Adrenal gland (tissue), 12 donors: ENCODE results near the gene ART1. TPM values are rescaled to one million over a fixed set of nuclear protein-coding genes. Genes with fewer than 3 reads are reported as not detected.

ENCODE experiments used
- DNase-seq, 7 donors: peaks; one replicate each; pipeline ENCODE4 v3.0.0-alpha.2; 2019 to 2020
- H3K27ac ChIP-seq, 5 donors: fragments of 200-600 bp; sonication (generic) in 4 of 5; 1 replicate in 3 of 5; 2 replicates in 2 of 5; pipeline versions ENCODE4 v1.5.1 to v1.8.0; 2016 to 2020; ENCODE audit warnings: mild to moderate bottlenecking in 1 of 5
- H3K27me3 ChIP-seq: fragments of 200-600 bp; 2 replicates; pipeline ENCODE4 v1.8.0; 2021
- H3K36me3 ChIP-seq, 2 donors: fragments of 200-600 bp; replicated peaks in 1 of 2; 1 replicate in 1 of 2; 2 replicates in 1 of 2; pipeline versions ENCODE4 v1.5.1 to v1.8.0; 2018 to 2022
- H3K4me1 ChIP-seq, 2 donors: fragments of 200-600 bp; replicated peaks in 1 of 2; 1 replicate in 1 of 2; 2 replicates in 1 of 2; pipeline versions ENCODE4 v1.5.1 to v1.8.0; 2018 to 2021
- H3K4me3 ChIP-seq, 4 donors: fragments of 200-600 bp; sonication (generic) in 3 of 4; one replicate each; pipeline ENCODE4 v1.5.1; 2016 to 2018
- H3K9me3 ChIP-seq, 3 donors: fragments of 200-600 bp; sonication (generic) in 1 of 3; replicated peaks in 1 of 3; 1 replicate in 2 of 3; 2 replicates in 1 of 3; pipeline versions ENCODE4 v1.5.1 to v1.8.0; 2016 to 2021
- CTCF ChIP-seq, 6 experiments: fragments of 450-650 bp in 4 of 6; fragments of 200-600 bp in 2 of 6; sonication (generic) in 1 of 6; IDR thresholded peaks; 1 replicate in 5 of 6; 2 replicates in 1 of 6; pipeline versions ENCODE4 v1.5.1 to v1.8.0; 2016 to 2021; ENCODE audit warnings: antibody characterized with exemption in 6 of 6, mild to moderate bottlenecking in 2 of 6, moderate library complexity in 1 of 6
- POLR2A ChIP-seq, 2 donors: fragments of 450-650 bp; IDR thresholded peaks; one replicate each; pipeline ENCODE4 v1.6.1; 2017; ENCODE audit warnings: antibody characterized with exemption in 2 of 2, mild to moderate bottlenecking in 2 of 2, moderate library complexity in 1 of 2
- WGBS, 4 donors: extraction: QIAGEN DNeasy Blood & Tissue Kit in 2 of 4; methylation state at CpG; one replicate each; pipeline versions ENCODE4 v1.1.5 to v1.1.7; 2013 to 2017; 5-methylcytosine and 5-hydroxymethylcytosine counted together
- intact Hi-C, 2 donors: fragments of 100-400 bp; cut with DNase I; formaldehyde crosslinking; loops; one replicate each; pipeline versions ENCODE4 v1.14.1 to v1.15.0; 2022 to 2023
- polyA plus RNA-seq, 3 donors: library from polyadenylated mRNA; stranded (reverse); fragments of 200-250 nt in 2 of 3; fragments of 350-450 nt in 1 of 3; fragmentation: Illumina TruSeq in 1 of 3; extraction: RNeasy Lipid Tissue Mini Kit (QIAGEN cat#74804) in 1 of 3; gene quantifications; one replicate each; pipeline ENCODE4 v1.2.3, GENCODE V29; 2013 to 2014
- total RNA-seq, 9 donors: library from RNA; depleted of rRNA in 4 of 9; stranded (reverse); fragments of >200 nt in 4 of 9; fragments of 120-200 nt in 1 of 9; fragmentation: NEBNext Ultra II Directional in 1 of 9; extraction: Animal tissue kit (Norgen Biotek cat#: 25700) in 1 of 9; gene quantifications; one replicate each; pipeline versions ENCODE4 v1.1.0 to v1.2.4, GENCODE V29; 2013 to 2023
- donor health status: healthy with polysubstance abuse.
- donor health status: Bipolar disorder and iron deficiency.
- donor health status: DM: yes; HTN: yes; CAD: no.
- donor health status: DM: no; HTN: no; CAD: no.
- donor health status: DM: no; HTN: no; CAD: no.
- donor health status: DM: yes; HTN: yes; CAD: no.

Gene ART1
- total and polyA plus RNA-seq, 12 donors = 0.46 to 5.2 (median 0.53) TPM; not detected in 8

DNA sequence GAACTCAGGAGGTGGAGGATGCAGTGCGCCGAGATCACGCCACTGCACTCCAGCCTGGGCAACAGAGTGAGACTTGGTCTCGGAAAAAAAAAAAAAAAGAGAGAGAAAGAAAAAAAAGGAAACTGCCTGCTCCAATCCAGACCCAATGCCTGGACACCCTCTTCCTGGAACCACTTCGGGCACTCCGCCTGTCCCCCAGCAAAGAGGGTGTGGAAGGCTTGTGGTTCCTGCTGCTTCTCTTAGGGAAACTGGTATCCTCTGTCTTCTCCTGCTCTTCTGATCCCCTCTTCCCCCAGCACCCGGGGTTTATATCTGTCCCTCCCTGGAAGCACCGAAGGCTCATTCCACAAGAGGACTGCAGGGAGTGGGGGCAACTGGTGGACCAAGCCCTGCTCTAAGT, 13.3 kb downstream of the ART1 start:
- Histone ChIP-seq H3K9me3 (no peaks in the 10 kb centered on the region), H3K4me3 (no peak overlapping the region), H3K4me1 (no peaks in the 10 kb centered on the region), H3K27ac (no peak overlapping the region), H3K36me3 (no peaks in the 10 kb centered on the region), H3K27me3 (no peaks in the 10 kb centered on the region)
- 87 to 94% (median 90%) methylated on average over 7 to 8 of the region's 8 CpGs for WGBS, 4 donors
- intact Hi-C loops = no loop called here
- DNase-seq = no peak
- TF ChIP-seq POLR2A (IDR thresholded peaks at IDR 0.05) (no peak), CTCF (IDR thresholded peaks at IDR 0.05) (no peak)

DNA sequence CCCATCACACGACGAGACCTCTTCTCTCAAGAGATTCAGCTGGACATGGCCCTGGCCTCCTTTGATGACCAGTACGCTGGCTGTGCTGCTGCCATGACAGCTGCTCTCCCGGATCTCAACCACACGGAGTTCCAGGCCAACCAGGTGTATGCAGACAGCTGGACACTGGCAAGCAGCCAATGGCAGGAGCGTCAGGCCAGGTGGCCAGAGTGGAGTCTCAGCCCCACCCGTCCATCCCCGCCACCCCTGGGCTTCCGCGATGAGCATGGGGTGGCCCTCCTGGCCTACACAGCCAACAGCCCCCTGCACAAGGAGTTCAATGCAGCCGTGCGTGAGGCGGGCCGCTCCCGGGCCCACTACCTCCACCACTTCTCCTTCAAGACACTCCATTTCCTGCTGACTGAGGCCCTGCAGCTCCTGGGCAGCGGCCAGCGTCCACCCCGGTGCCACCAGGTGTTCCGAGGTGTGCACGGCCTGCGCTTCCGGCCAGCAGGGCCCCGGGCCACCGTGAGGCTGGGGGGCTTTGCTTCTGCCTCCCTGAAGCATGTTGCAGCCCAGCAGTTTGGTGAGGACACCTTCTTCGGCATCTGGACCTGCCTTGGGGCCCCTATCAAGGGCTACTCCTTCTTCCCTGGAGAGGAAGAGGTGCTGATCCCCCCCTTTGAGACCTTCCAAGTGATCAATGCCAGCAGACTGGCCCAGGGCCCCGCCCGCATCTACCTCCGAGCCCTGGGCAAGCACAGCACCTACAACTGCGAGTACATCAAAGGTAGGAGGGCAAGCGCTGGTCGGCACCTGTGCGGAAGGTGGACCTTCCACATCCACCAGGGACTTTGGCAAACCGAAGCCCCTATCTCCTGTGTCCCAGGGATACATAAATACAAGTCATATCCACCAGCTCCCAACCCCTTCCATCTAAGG, 14.9 kb downstream of the ART1 start:
- intact Hi-C loops = no loop called here
- H3K27me3 ChIP-seq = no peaks in the 10 kb centered on the region
- TF ChIP-seq POLR2A (IDR thresholded peaks at IDR 0.05) (no peak), CTCF (IDR thresholded peaks at IDR 0.05) (no peak)
- WGBS, 4 donors = 89 to 92% (median 91%) methylated on average over 25 to 33 of the region's 33 CpGs
- no peak overlapping the region for H3K27ac ChIP-seq
- no peak for DNase-seq
- H3K4me1 ChIP-seq = no peaks in the 10 kb centered on the region
- no peaks in the 10 kb centered on the region for H3K36me3 ChIP-seq
- no peak overlapping the region for H3K4me3 ChIP-seq
- no peaks in the 10 kb centered on the region for H3K9me3 ChIP-seq

GRCh38 chr11:3660960-3661359, 16.0 kb downstream of the ART1 start:
- no peaks in the 10 kb centered on the region for H3K27me3 ChIP-seq
- H3K9me3 ChIP-seq = no peaks in the 10 kb centered on the region
- no peak overlapping the region for H3K4me3 ChIP-seq
- no peak for DNase-seq
- no peak for TF ChIP-seq CTCF (IDR thresholded peaks at IDR 0.05)
- peaks cover 0 to 7% of the 10 kb centered on the region in 2 donors for H3K36me3 ChIP-seq
- no peaks in the 10 kb centered on the region for H3K4me1 ChIP-seq
- intact Hi-C loops = no loop called here
- 83 to 97% (median 87%) methylated on average over 2 of the region's 2 CpGs for WGBS, 4 donors
- no peak overlapping the region for H3K27ac ChIP-seq

DNA sequence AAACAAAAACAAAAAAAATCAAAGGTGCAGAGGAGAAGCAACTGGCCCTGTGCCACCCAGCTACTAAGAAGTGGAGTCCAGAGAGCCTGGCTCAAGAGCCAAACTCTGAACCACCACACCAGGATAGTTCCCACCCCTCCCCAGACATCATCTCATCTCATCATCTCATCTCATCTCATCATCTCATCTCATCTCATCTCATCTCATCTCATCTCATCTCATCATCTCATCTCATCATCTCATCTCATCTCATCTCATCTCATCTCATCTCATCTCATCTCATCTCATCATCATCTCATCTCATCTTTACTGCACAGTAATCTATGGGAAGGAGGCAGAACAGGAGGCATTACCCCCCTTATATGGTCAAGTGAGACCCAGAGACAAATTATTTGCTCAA, 17.9 kb downstream of the ART1 start:
- Histone ChIP-seq H3K36me3 (peaks cover 0 to 25% of the 10 kb centered on the region in 2 donors), H3K4me1 (no peaks in the 10 kb centered on the region), H3K27me3 (no peaks in the 10 kb centered on the region), H3K4me3 (no peak overlapping the region), H3K27ac (no peak overlapping the region), H3K9me3 (no peaks in the 10 kb centered on the region)
- DNase-seq = no peak
- intact Hi-C loops = no loop called here
- TF ChIP-seq CTCF (IDR thresholded peaks at IDR 0.05) = no peak
- TF ChIP-seq POLR2A (IDR thresholded peaks at IDR 0.05) = no peak
